Left ventricle myocardium inferior (tissue), 1 donor: ENCODE measurements around the gene NR5A2. TPM values are rescaled to one million over a fixed set of nuclear protein-coding genes. Genes with fewer than 3 reads are reported as not detected.
"Not testable (repeated sequence)": the region's sequence is repeated elsewhere in the genome, so short reads cannot be mapped to it uniquely, and the experiment has no call there.

ENCODE experiments used
- DNase-seq: peaks from one replicate; pipeline ENCODE4 v3.0.0-alpha.2; 2020
- H3K27ac ChIP-seq: fragments of 200-600 bp; replicated peaks from 2 replicates; pipeline ENCODE4 v1.8.0; 2021
- H3K27me3 ChIP-seq: fragments of 200-600 bp; 2 replicates; pipeline ENCODE4 v1.8.0; 2021; ENCODE audit warnings: low read depth
- H3K36me3 ChIP-seq: fragments of 200-600 bp; 2 replicates; pipeline ENCODE4 v1.8.0; 2021
- H3K4me1 ChIP-seq: fragments of 200-600 bp; 2 replicates; pipeline ENCODE4 v1.8.0; 2021
- H3K4me3 ChIP-seq: fragments of 200-600 bp; 2 replicates; pipeline ENCODE4 v1.8.0; 2021; ENCODE audit warnings: mild to moderate bottlenecking, moderate library complexity
- H3K9me3 ChIP-seq: fragments of 200-600 bp; replicated peaks from 2 replicates; pipeline ENCODE4 v1.8.0; 2021
- intact Hi-C: fragments of 100-400 bp; cut with micrococcal nuclease; formaldehyde crosslinking; loops from one replicate; pipeline ENCODE4 v1.11.0; 2022
- total RNA-seq: library from RNA; stranded (reverse); fragmentation: NEBNext Ultra II Directional; extraction: Animal tissue kit (Norgen Biotek cat#: 25700); gene quantifications from one replicate; pipeline ENCODE4 v1.2.1, GENCODE V29; 2021
- TF ChIP-seq, protein P1 (sequence below): fragments of 200-600 bp; IDR thresholded peaks from 2 replicates; pipeline ENCODE4 v1.8.0; 2021; ENCODE audit warnings: antibody characterized with exemption, mild to moderate bottlenecking, borderline replicate concordance
- donor health status: DM: no; HTN: yes; CAD: no; lungs with severe emphysema.

The NR5A2 gene
- total RNA-seq, 1 donor from 2014 or later = 1.3 TPM

DNA sequence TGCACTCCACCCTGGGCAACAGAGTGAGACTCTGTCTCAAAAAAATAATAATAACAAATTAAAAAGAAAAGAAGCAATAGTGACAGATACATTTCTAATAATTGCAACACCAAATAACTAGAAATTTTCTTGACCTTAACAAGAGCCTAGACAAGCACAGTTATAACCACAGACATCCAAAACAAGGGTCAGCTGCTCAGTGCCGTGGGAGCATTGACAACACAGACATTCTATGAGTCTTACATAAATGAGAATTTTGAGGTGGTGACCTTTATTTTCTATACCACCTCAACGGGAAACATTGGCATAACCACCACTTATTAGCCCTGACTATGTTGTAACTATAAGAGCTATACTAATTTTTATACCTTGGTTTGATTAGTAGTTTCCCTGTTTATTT lies 156.1 kb downstream of the NR5A2 start:
- no peak overlapping the region for H3K4me3 ChIP-seq
- H3K36me3 ChIP-seq = no peaks in the 10 kb centered on the region
- no peak for DNase-seq
- intact Hi-C loops = no loop called here
- peaks cover 15% of the 10 kb centered on the region for H3K4me1 ChIP-seq
- TF ChIP-seq, protein P1, sequence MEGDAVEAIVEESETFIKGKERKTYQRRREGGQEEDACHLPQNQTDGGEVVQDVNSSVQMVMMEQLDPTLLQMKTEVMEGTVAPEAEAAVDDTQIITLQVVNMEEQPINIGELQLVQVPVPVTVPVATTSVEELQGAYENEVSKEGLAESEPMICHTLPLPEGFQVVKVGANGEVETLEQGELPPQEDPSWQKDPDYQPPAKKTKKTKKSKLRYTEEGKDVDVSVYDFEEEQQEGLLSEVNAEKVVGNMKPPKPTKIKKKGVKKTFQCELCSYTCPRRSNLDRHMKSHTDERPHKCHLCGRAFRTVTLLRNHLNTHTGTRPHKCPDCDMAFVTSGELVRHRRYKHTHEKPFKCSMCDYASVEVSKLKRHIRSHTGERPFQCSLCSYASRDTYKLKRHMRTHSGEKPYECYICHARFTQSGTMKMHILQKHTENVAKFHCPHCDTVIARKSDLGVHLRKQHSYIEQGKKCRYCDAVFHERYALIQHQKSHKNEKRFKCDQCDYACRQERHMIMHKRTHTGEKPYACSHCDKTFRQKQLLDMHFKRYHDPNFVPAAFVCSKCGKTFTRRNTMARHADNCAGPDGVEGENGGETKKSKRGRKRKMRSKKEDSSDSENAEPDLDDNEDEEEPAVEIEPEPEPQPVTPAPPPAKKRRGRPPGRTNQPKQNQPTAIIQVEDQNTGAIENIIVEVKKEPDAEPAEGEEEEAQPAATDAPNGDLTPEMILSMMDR = no peak
- peak overlapping the region; percentile 71 for H3K27ac ChIP-seq
- no peaks in the 10 kb centered on the region for H3K27me3 ChIP-seq
- H3K9me3 ChIP-seq = peaks cover 2% of the 10 kb centered on the region

DNA sequence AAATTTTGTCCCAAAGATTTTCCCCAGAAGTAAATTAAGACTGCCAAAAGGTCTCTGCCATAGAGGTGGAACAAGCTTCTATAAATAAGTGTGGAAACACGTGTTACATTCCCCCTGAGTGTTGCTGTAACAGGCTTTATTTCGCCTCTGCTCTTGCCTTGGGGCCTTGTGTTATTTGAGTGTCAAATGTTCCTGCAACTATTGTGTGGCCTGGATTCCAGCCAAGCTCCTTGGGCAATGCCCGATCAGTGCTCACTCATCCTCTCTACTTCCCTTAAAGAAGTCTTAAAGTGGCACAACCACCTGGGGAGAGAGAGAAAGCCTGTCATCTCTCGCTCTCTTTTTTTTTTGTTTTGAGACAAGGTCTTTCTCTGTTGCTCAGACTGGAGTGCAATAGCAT lies 156.7 kb downstream of the NR5A2 start:
- TF ChIP-seq, protein P1 = no peak
- H3K27ac ChIP-seq = peak overlapping the region; percentile 71
- intact Hi-C loops = no loop called here
- H3K4me1 ChIP-seq = peaks cover 14% of the 10 kb centered on the region
- no peaks in the 10 kb centered on the region for H3K27me3 ChIP-seq
- H3K9me3 ChIP-seq = peaks cover 2% of the 10 kb centered on the region
- no peaks in the 10 kb centered on the region for H3K36me3 ChIP-seq
- peak; percentile 75 for DNase-seq
- no peak overlapping the region for H3K4me3 ChIP-seq

DNA sequence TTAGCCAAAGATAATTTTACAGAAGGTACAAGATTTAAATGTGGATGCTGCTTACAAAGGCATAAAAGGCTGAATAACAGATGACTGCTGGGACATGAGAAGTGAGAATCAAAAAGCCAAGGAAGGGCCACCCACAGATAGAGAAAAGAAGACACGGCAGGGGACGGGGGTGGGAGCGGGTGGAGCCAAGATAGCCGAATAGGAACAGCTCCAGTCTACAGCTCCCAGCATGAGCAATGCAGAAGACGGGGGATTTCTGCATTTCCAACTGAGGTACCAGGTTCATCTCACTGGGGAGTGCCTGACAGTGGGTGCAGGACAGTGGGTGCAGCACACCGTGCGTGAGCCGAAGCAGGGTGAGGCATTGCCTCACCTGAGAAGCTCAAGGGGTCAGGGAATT lies 157.7 kb downstream of the NR5A2 start:
- intact Hi-C loops, H3K4me3 ChIP-seq, H3K36me3 ChIP-seq, DNase-seq, H3K9me3 ChIP-seq, H3K27ac ChIP-seq, H3K27me3 ChIP-seq: not testable (repeated sequence)
- peaks cover 14% of the 10 kb centered on the region for H3K4me1 ChIP-seq

DNA sequence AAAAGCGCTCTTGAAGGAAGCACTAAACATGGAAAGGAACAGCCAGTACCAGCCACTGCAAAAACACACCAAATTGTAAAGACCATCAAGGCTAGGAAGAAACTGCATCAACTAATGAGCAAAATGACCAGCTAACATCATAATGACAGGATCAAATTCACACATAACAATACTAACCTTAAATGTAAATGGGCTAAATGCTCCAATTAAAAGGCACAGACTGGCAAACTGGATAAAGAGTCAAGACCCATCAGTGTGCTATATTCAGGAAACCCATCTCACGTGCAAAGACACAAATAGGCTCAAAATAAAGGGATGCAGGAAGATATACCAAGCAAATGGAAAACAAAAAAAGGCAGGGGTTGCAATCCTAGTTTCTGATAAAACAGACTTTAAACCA lies 159.8 kb downstream of the NR5A2 start:
- H3K27me3 ChIP-seq, H3K4me3 ChIP-seq, DNase-seq, H3K27ac ChIP-seq, intact Hi-C loops, H3K9me3 ChIP-seq, H3K36me3 ChIP-seq: not testable (repeated sequence)
- H3K4me1 ChIP-seq = peaks cover 14% of the 10 kb centered on the region

DNA sequence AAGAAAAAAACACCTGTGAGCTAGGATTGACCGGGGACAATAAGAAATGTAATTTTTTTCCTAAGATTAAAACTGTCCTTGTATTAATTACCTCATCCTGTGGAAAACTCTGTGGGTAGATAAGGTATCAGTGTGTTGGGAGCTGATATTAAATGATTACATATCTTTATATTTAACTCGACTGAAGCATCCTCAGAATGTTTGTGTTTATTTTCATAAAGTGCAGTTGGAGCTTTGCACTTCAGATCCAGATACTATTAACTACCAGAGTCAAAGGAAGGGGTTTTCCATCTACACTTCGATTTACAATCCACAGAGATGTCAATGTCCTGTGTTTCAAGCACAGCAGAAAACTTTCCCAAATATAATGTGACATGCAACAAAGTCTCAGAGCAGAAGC lies 164.5 kb downstream of the NR5A2 start:
- intact Hi-C loops = no loop called here

DNA sequence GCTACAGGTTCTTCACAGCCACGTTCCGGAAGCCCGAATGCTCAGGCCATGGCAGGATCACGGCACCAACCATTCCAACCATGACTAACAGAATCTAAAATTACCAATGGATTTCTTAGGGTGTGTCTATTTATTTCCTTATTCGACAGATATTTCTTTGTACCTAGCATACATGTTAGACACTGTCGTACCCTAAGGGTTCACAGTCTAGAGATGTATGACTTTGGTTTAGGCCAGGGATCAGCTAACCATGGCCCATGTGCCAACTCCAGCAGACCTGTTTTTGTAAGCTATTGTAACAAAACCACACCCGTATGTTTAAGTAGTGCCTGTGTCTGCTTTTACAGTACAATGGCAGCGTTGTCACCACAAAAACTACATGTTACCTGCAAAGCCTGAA lies 167.0 kb downstream of the NR5A2 start:
- Histone ChIP-seq H3K27ac (no peak overlapping the region), H3K9me3 (no peaks in the 10 kb centered on the region), H3K4me3 (no peak overlapping the region), H3K4me1 (no peaks in the 10 kb centered on the region), H3K36me3 (no peaks in the 10 kb centered on the region), H3K27me3 (no peaks in the 10 kb centered on the region)
- DNase-seq = no peak
- intact Hi-C loops = no loop called here
- TF ChIP-seq, protein P1 = no peak

More for the DNA sequence above, 164.5 kb downstream of the NR5A2 start:
- no peak for DNase-seq
- no peak overlapping the region for H3K27ac ChIP-seq
- no peak overlapping the region for H3K4me3 ChIP-seq
- no peaks in the 10 kb centered on the region for H3K9me3 ChIP-seq
- H3K27me3 ChIP-seq = no peaks in the 10 kb centered on the region
- H3K36me3 ChIP-seq = no peaks in the 10 kb centered on the region
- TF ChIP-seq, protein P1 = no peak
- H3K4me1 ChIP-seq = no peaks in the 10 kb centered on the region

DNA sequence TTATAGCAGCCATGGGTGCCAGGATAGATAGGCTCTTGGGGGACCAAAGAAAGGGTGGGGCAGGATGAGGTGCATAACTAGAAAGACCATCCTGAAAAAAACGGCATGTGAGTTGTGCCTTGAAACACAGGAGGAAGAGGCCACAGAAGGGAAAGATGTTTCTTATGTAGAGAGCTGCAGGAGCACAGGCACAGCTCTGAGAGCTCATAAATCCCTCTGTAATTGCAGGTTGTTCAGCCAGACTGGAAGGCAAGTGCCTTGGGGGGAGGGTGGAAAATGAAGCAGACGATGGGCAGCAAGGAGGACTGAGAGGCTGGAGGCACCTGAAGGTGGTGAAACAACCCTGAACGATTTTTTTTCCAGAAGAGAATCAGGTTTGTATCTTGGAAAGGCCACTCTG lies 170.7 kb downstream of the NR5A2 start:
- intact Hi-C loops = no loop called here
- TF ChIP-seq, protein P1 = no peak
- H3K9me3 ChIP-seq = peaks cover 12% of the 10 kb centered on the region
- H3K4me3 ChIP-seq = no peak overlapping the region
- no peaks in the 10 kb centered on the region for H3K36me3 ChIP-seq
- H3K27ac ChIP-seq = no peak overlapping the region
- no peaks in the 10 kb centered on the region for H3K4me1 ChIP-seq
- no peaks in the 10 kb centered on the region for H3K27me3 ChIP-seq
- no peak for DNase-seq
